ENCODE data around the gene CMBL. TPM values are rescaled to one million over a fixed set of nuclear protein-coding genes. Genes with fewer than 3 reads are reported as not detected.

CMBL gene
- total RNA-seq, 1 donor from 2014 or later, result 21.7 TPM

GRCh38 chr5:10246761-10247160 lies 60.9 kb downstream of the CMBL start:
- ATAC-seq, result no peak
- Histone ChIP-seq H3K27ac (no peak overlapping the region), H3K27me3 (ENCODE audit: low read depth) (no peaks in the 10 kb centered on the region), H3K9me3 (no peaks in the 10 kb centered on the region), H3K36me3 (no peaks in the 10 kb centered on the region), H3K4me3 (no peak overlapping the region), H3K4me1 (peaks cover 17% of the 10 kb centered on the region)
- intact Hi-C loops (cut with DNase I), result no loop called here
- no peak for DNase-seq
- no peak for TF ChIP-seq CTCF (IDR thresholded peaks at IDR 0.05)

- Histone ChIP-seq H3K27ac (no peak overlapping the region), H3K4me1 (peaks cover 8% of the 10 kb centered on the region), H3K9me3 (no peaks in the 10 kb centered on the region), H3K4me3 (no peak overlapping the region), H3K27me3 (ENCODE audit: low read depth) (no peaks in the 10 kb centered on the region), H3K36me3 (no peaks in the 10 kb centered on the region)
- no peak for ATAC-seq
- no peak for TF ChIP-seq CTCF (IDR thresholded peaks at IDR 0.05)
- intact Hi-C loops (cut with DNase I), result no loop called here
- no peak for DNase-seq
These were observed 63.3 kb downstream of the CMBL start for GRCh38 chr5:10244342-10244944.

DNA sequence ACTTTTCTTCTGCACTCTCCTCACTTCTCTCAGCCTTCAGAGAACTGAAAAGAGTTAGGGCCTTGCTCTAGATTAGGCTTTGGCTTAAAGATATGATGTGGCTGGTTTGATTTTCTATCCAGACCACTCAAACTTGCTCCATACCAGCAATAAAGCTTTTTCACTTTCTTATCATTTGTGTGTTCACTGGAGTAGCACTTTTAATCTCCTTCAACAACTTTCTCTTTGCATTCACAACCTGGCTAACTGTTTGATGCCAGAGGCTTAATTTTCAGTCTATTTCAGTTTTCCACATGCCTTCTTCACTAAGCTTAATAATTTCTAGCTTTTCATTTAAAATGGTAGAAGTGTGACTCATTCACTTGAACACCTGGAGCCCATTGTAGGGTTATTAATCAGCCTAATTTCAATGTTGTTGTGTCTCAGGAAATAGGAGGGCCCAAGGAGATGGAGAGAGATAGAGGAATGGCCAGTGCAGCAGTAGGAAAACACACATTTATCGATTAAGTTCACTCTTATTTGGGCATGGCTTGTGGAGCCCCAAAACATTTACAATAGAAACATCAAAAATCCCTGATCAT lies 64.0 kb downstream of the CMBL start:
- peaks cover 3% of the 10 kb centered on the region for H3K36me3 ChIP-seq
- ATAC-seq, result no peak
- intact Hi-C loops (cut with DNase I), result no loop called here
- no peak overlapping the region for H3K27ac ChIP-seq
- no peaks in the 10 kb centered on the region for H3K27me3 ChIP-seq (ENCODE audit: low read depth)
- no peak for TF ChIP-seq CTCF (IDR thresholded peaks at IDR 0.05)
- peaks cover 5% of the 10 kb centered on the region for H3K4me1 ChIP-seq
- no peak for DNase-seq
- H3K4me3 ChIP-seq, result no peak overlapping the region
- no peaks in the 10 kb centered on the region for H3K9me3 ChIP-seq

DNA sequence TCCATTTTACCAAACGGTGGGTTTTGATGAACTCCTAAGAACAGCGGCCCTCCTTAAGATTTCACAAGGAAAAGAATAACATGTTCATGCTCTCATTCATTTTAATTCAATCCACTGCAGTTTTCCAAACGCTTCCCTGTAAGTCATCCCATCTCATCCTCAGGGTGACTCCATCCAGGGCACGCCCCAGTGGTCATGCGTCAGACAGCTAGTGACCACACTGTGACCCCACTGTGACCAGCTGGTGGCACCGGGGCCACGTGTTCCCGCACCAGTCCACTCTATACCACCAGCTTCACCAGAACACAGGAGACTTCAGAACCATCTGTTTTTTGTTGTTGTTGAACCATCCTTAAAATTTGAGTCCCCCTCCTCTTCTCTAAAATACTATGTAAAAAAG lies 72.4 kb downstream of the CMBL start:
- Histone ChIP-seq H3K36me3 (peaks cover 42% of the 10 kb centered on the region), H3K4me1 (no peaks in the 10 kb centered on the region)
- no peak for ATAC-seq

GRCh38 chr5:10233505-10233904 lies 74.2 kb downstream of the CMBL start:
- Histone ChIP-seq H3K36me3 (peaks cover 47% of the 10 kb centered on the region), H3K4me1 (no peaks in the 10 kb centered on the region), H3K27ac (no peak overlapping the region), H3K4me3 (no peak overlapping the region), H3K27me3 (ENCODE audit: low read depth) (no peaks in the 10 kb centered on the region), H3K9me3 (no peaks in the 10 kb centered on the region)
- no peak for DNase-seq
- intact Hi-C loops (cut with DNase I), result no loop called here
- ATAC-seq, result peak; percentile 61 to 62
- peak; percentile 19 for TF ChIP-seq CTCF (IDR thresholded peaks at IDR 0.05)

More for the DNA sequence above, 72.4 kb downstream of the CMBL start:
- H3K4me3 ChIP-seq, result no peak overlapping the region
- no peak overlapping the region for H3K27ac ChIP-seq
- TF ChIP-seq CTCF (IDR thresholded peaks at IDR 0.05), result no peak
- H3K9me3 ChIP-seq, result no peaks in the 10 kb centered on the region
- H3K27me3 ChIP-seq (ENCODE audit: low read depth), result no peaks in the 10 kb centered on the region
- DNase-seq, result no peak
- intact Hi-C loops (cut with DNase I), result no loop called here
